Ascending aorta (tissue), 2 donors: ENCODE results near the gene ZSWIM8. TPM values are rescaled to one million over a fixed set of nuclear protein-coding genes. Genes with fewer than 3 reads are reported as not detected.
"Not testable (repeated sequence)": the region's sequence is repeated elsewhere in the genome, so short reads cannot be mapped to it uniquely, and the experiment has no call there.

ENCODE experiments used
- DNase-seq, 2 donors: peaks; one replicate each; pipeline ENCODE4 v3.0.0-alpha.2; 2019; ENCODE audit warnings: low spot score in 2 of 2
- H3K27ac ChIP-seq, 2 donors: fragments of 200-600 bp; sonication (generic); one replicate each; pipeline ENCODE4 v1.5.1; 2016 to 2017; ENCODE audit warnings: mild to moderate bottlenecking in 1 of 2
- H3K27me3 ChIP-seq: fragments of 200-600 bp; sonication (generic); one replicate; pipeline ENCODE4 v1.5.1; 2017
- H3K36me3 ChIP-seq, 2 donors: fragments of 200-600 bp; sonication (generic); one replicate each; pipeline ENCODE4 v1.5.1; 2016
- H3K4me1 ChIP-seq, 2 donors: fragments of 200-600 bp; sonication (generic); one replicate each; pipeline ENCODE4 v1.5.1; 2016 to 2017; ENCODE audit warnings: mild to moderate bottlenecking in 1 of 2
- H3K4me3 ChIP-seq, 2 donors: fragments of 200-600 bp; sonication (generic); one replicate each; pipeline ENCODE4 v1.5.1; 2016 to 2017; ENCODE audit warnings: mild to moderate bottlenecking in 1 of 2
- H3K9me3 ChIP-seq, 2 donors: fragments of 200-600 bp; sonication (generic); one replicate each; pipeline ENCODE4 v1.5.1; 2016
- intact Hi-C: fragments of 100-400 bp; cut with DNase I; formaldehyde crosslinking; loops from one replicate; pipeline ENCODE4 v1.15.1; 2023
- total RNA-seq: library from RNA; depleted of rRNA; stranded (reverse); fragments of >200 nt; gene quantifications from one replicate; pipeline ENCODE4 v1.1.0, GENCODE V29; 2016
- TF ChIP-seq, protein P1 (sequence below), 3 experiments: fragments of 200-600 bp in 2 of 3; fragments of 450-650 bp in 1 of 3; sonication (generic) in 2 of 3; IDR thresholded peaks; one replicate each; pipeline ENCODE4 v1.5.1; 2016 to 2019; ENCODE audit warnings: antibody characterized with exemption in 3 of 3, mild to moderate bottlenecking in 1 of 3, moderate library complexity in 1 of 3

ZSWIM8 gene
- total RNA-seq, 1 donor from 2014 or later: 106 TPM

GRCh38 chr10:73781879-73782748, 3.3 kb upstream of the ZSWIM8 start, which contains the start of gene CHCHD1:
Gene CHCHD1, plus strand, starts transcription at chr10:73782048. Its CDS starts 28 bp downstream, at chr10:73782076.
- Histone ChIP-seq H3K9me3 (no peaks in the 10 kb centered on the region), H3K4me3 (peak within 1 kb of the TSS; percentile 86 to 92), H3K27me3 (no peaks in the 10 kb centered on the region), H3K4me1 (peaks cover 12 to 25% of the 10 kb centered on the region in 2 donors), H3K36me3 (peaks cover 6 to 20% of the 10 kb centered on the region in 2 donors), H3K27ac (peak within 1 kb of the TSS; percentile 93 to 96)
- TF ChIP-seq, protein P1, sequence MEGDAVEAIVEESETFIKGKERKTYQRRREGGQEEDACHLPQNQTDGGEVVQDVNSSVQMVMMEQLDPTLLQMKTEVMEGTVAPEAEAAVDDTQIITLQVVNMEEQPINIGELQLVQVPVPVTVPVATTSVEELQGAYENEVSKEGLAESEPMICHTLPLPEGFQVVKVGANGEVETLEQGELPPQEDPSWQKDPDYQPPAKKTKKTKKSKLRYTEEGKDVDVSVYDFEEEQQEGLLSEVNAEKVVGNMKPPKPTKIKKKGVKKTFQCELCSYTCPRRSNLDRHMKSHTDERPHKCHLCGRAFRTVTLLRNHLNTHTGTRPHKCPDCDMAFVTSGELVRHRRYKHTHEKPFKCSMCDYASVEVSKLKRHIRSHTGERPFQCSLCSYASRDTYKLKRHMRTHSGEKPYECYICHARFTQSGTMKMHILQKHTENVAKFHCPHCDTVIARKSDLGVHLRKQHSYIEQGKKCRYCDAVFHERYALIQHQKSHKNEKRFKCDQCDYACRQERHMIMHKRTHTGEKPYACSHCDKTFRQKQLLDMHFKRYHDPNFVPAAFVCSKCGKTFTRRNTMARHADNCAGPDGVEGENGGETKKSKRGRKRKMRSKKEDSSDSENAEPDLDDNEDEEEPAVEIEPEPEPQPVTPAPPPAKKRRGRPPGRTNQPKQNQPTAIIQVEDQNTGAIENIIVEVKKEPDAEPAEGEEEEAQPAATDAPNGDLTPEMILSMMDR (IDR thresholded peaks at IDR 0.05): no peak
- intact Hi-C loops: no loop called here
- peak; percentile 65 to 95 for DNase-seq

GRCh38 chr10:73782749-73783085, 2.7 kb upstream of the ZSWIM8 start:
- intact Hi-C loops: no loop called here
- TF ChIP-seq, protein P1 (IDR thresholded peaks at IDR 0.05): no peak

GRCh38 chr10:73785721-73786511, 510 bp downstream of the ZSWIM8 start:
- intact Hi-C loops: loop anchor here (1.0 kb wide), 3 partner anchors 14 to 42 kb away; partner anchors contain the start of genes NDST2 and SEC24C
- Histone ChIP-seq H3K36me3 (peaks cover 25% of the 10 kb centered on the region in 2 donors), H3K4me1 (peaks cover 13 to 32% of the 10 kb centered on the region in 2 donors), H3K27me3 (no peaks in the 10 kb centered on the region), H3K4me3 (peak overlapping the region; percentile 89 to 92), H3K9me3 (no peaks in the 10 kb centered on the region), H3K27ac (peak overlapping the region; percentile 88 to 92)
- TF ChIP-seq, protein P1 (IDR thresholded peaks at IDR 0.05): no peak
- peak in 1 of 2 donors; percentile 72 for DNase-seq

More at GRCh38 chr10:73782749-73783085, 2.7 kb upstream of the ZSWIM8 start:
- peak overlapping the region; percentile 86 to 92 for H3K4me3 ChIP-seq
- H3K36me3 ChIP-seq: peaks cover 6 to 20% of the 10 kb centered on the region in 2 donors
- H3K27ac ChIP-seq: peak overlapping the region; percentile 93 to 96
- DNase-seq: no peak
- peaks cover 15 to 31% of the 10 kb centered on the region in 2 donors for H3K4me1 ChIP-seq
- no peaks in the 10 kb centered on the region for H3K27me3 ChIP-seq
- no peaks in the 10 kb centered on the region for H3K9me3 ChIP-seq

GRCh38 chr10:73786512-73786885, 1.1 kb downstream of the ZSWIM8 start:
- TF ChIP-seq, protein P1 (IDR thresholded peaks at IDR 0.05): no peak
- intact Hi-C loops: no loop called here
- Histone ChIP-seq H3K27me3 (no peaks in the 10 kb centered on the region), H3K36me3 (peaks cover 30 to 31% of the 10 kb centered on the region in 2 donors), H3K9me3 (no peaks in the 10 kb centered on the region), H3K27ac (peak overlapping the region; percentile 88 to 92), H3K4me3 (peak overlapping the region; percentile 89 to 92), H3K4me1 (peaks cover 11 to 29% of the 10 kb centered on the region in 2 donors)
- no peak for DNase-seq

GRCh38 chr10:73787031-73787800, 1.8 kb downstream of the ZSWIM8 start:
- H3K4me1 ChIP-seq: peaks cover 11 to 29% of the 10 kb centered on the region in 2 donors
- intact Hi-C loops: not testable (repeated sequence)
- H3K4me3 ChIP-seq: peak overlapping the region; percentile 89 to 92

More at GRCh38 chr10:73787031-73787800, 1.8 kb downstream of the ZSWIM8 start:
- H3K27ac ChIP-seq, DNase-seq, H3K27me3 ChIP-seq, H3K9me3 ChIP-seq: not testable (repeated sequence)
- H3K36me3 ChIP-seq: peaks cover 38% of the 10 kb centered on the region in 2 donors
